A673 (cell line): Measurements from ENCODE around the gene MT1B. TPM values are rescaled to one million over a fixed set of nuclear protein-coding genes. Genes with fewer than 3 reads are reported as not detected.
A peak's percentile ranks its signal among the peaks of the same experiment; 100 is the strongest.

Source experiments
- BruUV-seq: library from RNA; stranded (reverse); fragments of 400-500 nt; replicated peaks from 2 replicates; lab custom pipeline; 2021; lab: Mats Ljungman, UMichigan
- CTCF ChIA-PET: fragments of 300-600 bp; sonication (Branson Sonifier 250); formaldehyde crosslinking; loops from one replicate; lab custom pipeline; 2022; ENCODE audit warnings: antibody characterized with exemption; lab: Charles Lee
- POLR2A ChIA-PET: fragments of 300-600 bp; sonication (Branson Sonifier 250); formaldehyde crosslinking; loops from one replicate; lab custom pipeline; 2022; ENCODE audit warnings: antibody characterized with exemption; ENCODE audit not compliant: low non-redundant PET; lab: Charles Lee
- DNase-seq: peaks from one replicate; pipeline ENCODE4 v3.0.0-alpha.2; 2015; ENCODE audit warnings: low spot score
- H3K27ac ChIP-seq: fragments of 200-600 bp; sonication (generic); 2 replicates; pipeline ENCODE4 v1.5.1; 2016; ENCODE audit warnings: mixed run types, low read depth, mild to moderate bottlenecking, mixed read lengths, antibody characterized with exemption, low read length; ENCODE audit not compliant: poor library complexity, severe bottlenecking
- H3K27me3 ChIP-seq: fragments of 200-600 bp; sonication (generic); replicated peaks from 2 replicates; pipeline ENCODE4 v1.6.1; 2017; ENCODE audit warnings: mixed run types, low read depth, mild to moderate bottlenecking, mixed read lengths, antibody characterized with exemption, low read length; ENCODE audit not compliant: insufficient read depth, poor library complexity
- H3K36me3 ChIP-seq: fragments of 200-600 bp; sonication (generic); 2 replicates; pipeline ENCODE4 v1.6.1; 2016; ENCODE audit warnings: mixed run types, mild to moderate bottlenecking, mixed read lengths, antibody characterized with exemption, low read length; ENCODE audit not compliant: insufficient read depth, poor library complexity, severe bottlenecking
- H3K4me1 ChIP-seq: fragments of 200-600 bp; sonication (generic); 2 replicates; pipeline ENCODE4 v1.6.1; 2017; ENCODE audit warnings: mixed run types, mild to moderate bottlenecking, mixed read lengths, antibody characterized with exemption, low read length; ENCODE audit not compliant: insufficient read depth, poor library complexity, severe bottlenecking
- H3K4me3 ChIP-seq: fragments of 200-600 bp; sonication (generic); 2 replicates; pipeline ENCODE4 v1.5.1; 2016; ENCODE audit warnings: low read depth, mixed run types, mild to moderate bottlenecking, mixed read lengths, low read length; ENCODE audit not compliant: poor library complexity, severe bottlenecking
- H3K9me3 ChIP-seq: fragments of 200-600 bp; sonication (generic); 2 replicates; pipeline ENCODE4 v1.6.1; 2016; ENCODE audit warnings: mixed run types, low read depth, mild to moderate bottlenecking, mixed read lengths, antibody characterized with exemption, low read length; ENCODE audit not compliant: poor library complexity, severe bottlenecking
- EZH2 ChIP-seq: fragments of 200-600 bp; sonication (generic); IDR thresholded peaks from 2 replicates; pipeline ENCODE4 v1.6.1; 2017; ENCODE audit warnings: borderline replicate concordance, low read depth, mild to moderate bottlenecking, mixed read lengths, antibody characterized with exemption, low read length; ENCODE audit not compliant: poor library complexity, severe bottlenecking
- intact Hi-C: fragments of 100-400 bp; cut with micrococcal nuclease; formaldehyde crosslinking; loops from one replicate; pipeline ENCODE4 v1.10.0; 2022; ENCODE audit not compliant: unreplicated experiment
- total RNA-seq: library from RNA; stranded (reverse); gene quantifications from 2 replicates; pipeline ENCODE4 v1.2.3, GENCODE V29; 2021
- TF ChIP-seq, protein P1 (sequence below): fragments of 300-800, 200-600 bp; sonication (generic); conservative IDR thresholded peaks from 2 replicates; pipeline ENCODE4 v1.5.1; 2017; ENCODE audit warnings: low read depth, mild to moderate bottlenecking, antibody characterized with exemption, low read length, moderate library complexity, mixed read lengths

The MT1B gene
- total RNA-seq, 1 experiment from 2014 or later, result not detected

DNA sequence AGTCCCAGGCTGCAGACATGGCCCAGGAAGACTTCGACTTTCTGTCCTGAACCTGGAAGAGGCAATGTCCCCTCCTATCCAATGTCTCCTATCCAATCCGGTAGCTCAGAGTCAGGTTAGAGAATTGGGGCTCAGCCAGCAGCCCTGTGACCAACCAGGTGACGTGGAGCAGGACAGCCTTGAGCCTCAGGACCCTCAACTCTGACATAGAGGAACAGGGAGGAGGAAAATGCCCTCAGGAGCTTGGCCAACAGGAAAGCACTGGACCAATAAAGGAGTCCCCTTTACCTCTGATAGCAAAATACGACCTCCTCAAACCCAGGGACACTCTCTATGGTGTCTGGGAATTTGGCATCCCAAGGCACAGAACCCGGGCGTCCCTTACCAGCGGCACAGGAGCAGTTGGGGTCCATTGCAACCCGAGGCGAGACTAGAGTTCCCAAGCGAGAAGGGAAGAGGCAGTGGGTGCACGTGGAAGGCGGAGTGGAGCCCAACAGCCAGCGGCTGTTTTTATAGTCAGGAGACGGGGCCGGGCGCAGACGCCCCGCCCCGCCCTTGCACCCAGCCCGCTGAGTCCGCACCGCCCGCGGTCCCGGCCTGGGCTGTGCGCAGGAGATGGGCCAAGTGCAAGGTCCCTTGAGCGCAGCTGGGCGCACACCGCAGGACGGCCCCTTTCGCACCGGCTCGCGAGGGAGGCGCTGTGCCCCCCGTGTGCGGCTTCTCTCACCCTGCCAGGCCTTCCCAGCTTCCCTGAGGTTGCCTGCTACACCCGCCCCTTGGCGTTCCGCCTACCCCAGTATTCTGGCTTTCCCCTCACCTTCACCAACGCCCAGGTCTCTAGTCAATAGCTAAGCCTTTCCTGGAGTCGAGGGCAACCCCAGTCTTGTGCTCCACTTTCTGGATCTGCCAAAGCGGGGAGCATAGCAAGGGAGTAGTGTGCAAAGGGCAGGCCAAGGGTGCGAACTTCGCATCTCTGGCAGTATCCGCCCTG lies 16.2 kb downstream of the MT1B start, which contains the start of gene MT1G:
Gene MT1G (minus strand): TSS at position 485 of the 991 bp plus-strand sequence. CDS start 72 bp downstream, at position 413.
- Histone ChIP-seq H3K36me3 (no peaks in the 10 kb centered on the region), H3K27me3 (peaks cover 43% of the 10 kb centered on the region), H3K9me3 (no peaks in the 10 kb centered on the region), H3K27ac (no peak within 1 kb of the TSS), H3K4me1 (no peaks in the 10 kb centered on the region), H3K4me3 (peak within 1 kb of the TSS; percentile 17)
- ChIA-PET POLR2A (no interaction called here), CTCF (no interaction called here)
- peak; percentile 63 for DNase-seq
- TSS peak; percentile 93 for BruUV-seq
- intact Hi-C loops, result no loop called here
- TF ChIP-seq EZH2, result no peak
- TF ChIP-seq, protein P1, sequence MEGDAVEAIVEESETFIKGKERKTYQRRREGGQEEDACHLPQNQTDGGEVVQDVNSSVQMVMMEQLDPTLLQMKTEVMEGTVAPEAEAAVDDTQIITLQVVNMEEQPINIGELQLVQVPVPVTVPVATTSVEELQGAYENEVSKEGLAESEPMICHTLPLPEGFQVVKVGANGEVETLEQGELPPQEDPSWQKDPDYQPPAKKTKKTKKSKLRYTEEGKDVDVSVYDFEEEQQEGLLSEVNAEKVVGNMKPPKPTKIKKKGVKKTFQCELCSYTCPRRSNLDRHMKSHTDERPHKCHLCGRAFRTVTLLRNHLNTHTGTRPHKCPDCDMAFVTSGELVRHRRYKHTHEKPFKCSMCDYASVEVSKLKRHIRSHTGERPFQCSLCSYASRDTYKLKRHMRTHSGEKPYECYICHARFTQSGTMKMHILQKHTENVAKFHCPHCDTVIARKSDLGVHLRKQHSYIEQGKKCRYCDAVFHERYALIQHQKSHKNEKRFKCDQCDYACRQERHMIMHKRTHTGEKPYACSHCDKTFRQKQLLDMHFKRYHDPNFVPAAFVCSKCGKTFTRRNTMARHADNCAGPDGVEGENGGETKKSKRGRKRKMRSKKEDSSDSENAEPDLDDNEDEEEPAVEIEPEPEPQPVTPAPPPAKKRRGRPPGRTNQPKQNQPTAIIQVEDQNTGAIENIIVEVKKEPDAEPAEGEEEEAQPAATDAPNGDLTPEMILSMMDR, result no peak

DNA sequence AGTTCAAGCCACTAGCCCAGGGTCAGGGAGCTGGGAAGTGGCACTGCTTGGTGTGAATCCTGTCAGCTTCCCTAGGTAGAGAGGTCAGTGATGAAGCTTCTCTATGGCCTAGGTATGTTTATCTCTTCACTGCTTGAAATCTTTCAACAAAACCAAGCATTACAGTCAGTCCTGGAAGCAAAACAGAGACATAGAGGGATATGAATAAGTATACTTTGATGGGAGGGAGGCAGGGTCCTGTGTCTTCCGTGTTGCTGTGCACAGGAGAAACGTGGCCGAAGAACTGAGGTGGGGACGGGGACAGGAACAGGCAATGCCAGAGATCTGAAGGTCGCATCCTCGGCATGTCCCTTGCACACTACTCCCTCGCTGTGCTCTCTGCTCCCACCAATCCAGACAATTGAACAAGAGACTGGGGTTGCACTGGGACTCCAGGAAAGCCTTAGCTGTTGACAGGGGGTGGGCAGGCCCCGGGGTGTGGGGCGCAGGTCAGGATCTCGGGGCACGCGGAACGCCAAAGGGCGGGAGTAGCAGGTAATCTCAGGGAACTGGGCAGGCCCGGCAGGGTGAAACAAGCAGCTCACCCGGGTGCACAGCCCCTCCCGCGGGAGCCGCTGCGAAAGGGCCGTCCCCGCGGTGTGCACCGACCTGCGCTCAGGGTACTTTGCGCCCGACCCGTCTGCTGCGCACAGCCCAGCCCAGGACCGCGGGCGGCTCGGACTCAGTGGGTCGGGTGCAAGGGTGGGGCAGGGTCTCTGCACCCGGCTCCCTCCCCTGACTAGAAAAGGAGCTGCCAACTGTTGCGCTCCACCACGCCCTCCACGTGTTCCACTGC lies 17.5 kb downstream of the MT1B start, which contains the start of gene MT1H:
Gene MT1H (plus strand): TSS at position 810 of the 835 bp plus-strand sequence. CDS start 71 bp downstream, outside the sequence.
- CTCF ChIA-PET, result no interaction called here
- H3K27ac ChIP-seq, result no peak within 1 kb of the TSS
- no peaks in the 10 kb centered on the region for H3K4me1 ChIP-seq
- no peak for TF ChIP-seq EZH2
- TF ChIP-seq, protein P1, result no peak
- no peak for DNase-seq
- H3K9me3 ChIP-seq, result no peaks in the 10 kb centered on the region
- H3K36me3 ChIP-seq, result no peaks in the 10 kb centered on the region
- no peak within 1 kb of the TSS for H3K4me3 ChIP-seq
- POLR2A ChIA-PET, result no interaction called here
- peaks cover 32% of the 10 kb centered on the region for H3K27me3 ChIP-seq
- intact Hi-C loops, result no loop called here
- BruUV-seq, result no TSS peak

DNA sequence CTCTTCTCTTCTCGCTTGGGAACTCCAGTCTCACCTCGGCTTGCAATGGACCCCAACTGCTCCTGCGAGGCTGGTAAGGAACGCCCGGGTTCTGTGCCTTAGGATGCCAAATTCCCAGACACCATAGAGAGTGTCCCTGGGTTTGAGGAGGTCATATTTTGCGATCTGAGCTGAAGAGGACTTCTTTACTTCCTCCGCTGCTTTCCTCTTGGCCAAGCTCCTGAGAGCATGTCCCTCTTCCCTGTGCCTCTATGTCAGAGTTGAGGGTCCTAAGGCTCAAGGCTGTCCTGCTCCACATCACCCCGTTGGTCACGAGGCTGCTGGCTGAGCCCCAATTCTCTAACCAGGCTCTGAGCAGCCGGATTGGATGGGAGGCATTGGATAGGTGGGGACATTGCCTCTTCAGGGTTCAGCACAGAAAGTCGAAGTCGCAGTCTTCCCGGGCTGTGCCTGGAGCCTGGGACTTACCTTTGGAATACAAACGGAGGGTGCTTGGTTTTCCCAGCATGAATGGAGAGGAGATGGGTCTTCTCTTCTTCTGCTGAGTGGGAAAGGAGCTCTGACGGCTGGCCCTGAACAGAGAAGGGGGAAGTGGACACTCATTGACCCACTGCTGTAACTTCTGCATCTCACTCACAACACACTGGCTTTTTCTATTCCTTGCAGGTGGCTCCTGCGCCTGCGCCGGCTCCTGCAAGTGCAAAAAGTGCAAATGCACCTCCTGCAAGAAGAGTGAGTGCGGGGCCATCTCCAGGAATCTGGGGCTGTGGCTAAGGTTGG lies 18.3 kb downstream of the MT1B start:
- no peak for DNase-seq
- intact Hi-C loops, result no loop called here
- H3K27me3 ChIP-seq, result peaks cover 32% of the 10 kb centered on the region
- no peak overlapping the region for H3K27ac ChIP-seq
- TF ChIP-seq EZH2, result no peak
- TF ChIP-seq, protein P1, result no peak
- no peaks in the 10 kb centered on the region for H3K36me3 ChIP-seq
- CTCF ChIA-PET, result no interaction called here
- POLR2A ChIA-PET, result no interaction called here
- H3K9me3 ChIP-seq, result no peaks in the 10 kb centered on the region
- no peak overlapping the region for H3K4me3 ChIP-seq
- H3K4me1 ChIP-seq, result no peaks in the 10 kb centered on the region
- BruUV-seq, result no TSS peak
